HG03039 (cell line): ENCODE measurements around the gene APEH.
"Not testable (repeated sequence)": the region's sequence is repeated elsewhere in the genome, so short reads cannot be mapped to it uniquely, and the experiment has no call there.

Experiments
- ATAC-seq: cut with Tn5 transposase; IDR thresholded peaks from one replicate; pipeline ENCODE4 v1.9.1; 2021; ENCODE audit warnings: mild to moderate bottlenecking, moderate library complexity; ENCODE audit not compliant: unreplicated experiment

The APEH gene

GRCh38 chr3:49689046-49689907, 15.1 kb downstream of the APEH start, which contains the start of the genes MST1 and RNF123:
MST1 (minus strand) TSS chr3:49689474; CDS start chr3:49688691, 783 bp downstream.
RNF123 (plus strand) TSS chr3:49689557; CDS start chr3:49691166, 1,609 bp downstream.
- peak; percentile 52 for ATAC-seq

- not testable (repeated sequence) for ATAC-seq
Measured at GRCh38 chr3:49689908-49690624, 15.9 kb downstream of the APEH start.

- ATAC-seq = not testable (repeated sequence)
Measured at GRCh38 chr3:49690856-49691255, 16.7 kb downstream of the APEH start.

- not testable (repeated sequence) for ATAC-seq
Measured at GRCh38 chr3:49691481-49691880, 17.3 kb downstream of the APEH start.

GRCh38 chr3:49694409-49695070, 20.4 kb downstream of the APEH start:
- not testable (repeated sequence) for ATAC-seq

GRCh38 chr3:49695350-49696015, 21.3 kb downstream of the APEH start:
- ATAC-seq = not testable (repeated sequence)

GRCh38 chr3:49699281-49699979, 25.3 kb downstream of the APEH start:
- ATAC-seq = no peak

GRCh38 chr3:49700014-49700413, 25.9 kb downstream of the APEH start:
- no peak for ATAC-seq

GRCh38 chr3:49700453-49701128, 26.4 kb downstream of the APEH start:
- no peak for ATAC-seq

GRCh38 chr3:49701388-49702077, 27.4 kb downstream of the APEH start:
- no peak for ATAC-seq

- no peak for ATAC-seq
Measured at GRCh38 chr3:49702672-49703071, 28.5 kb downstream of the APEH start.

GRCh38 chr3:49703443-49703927, 29.3 kb downstream of the APEH start:
- no peak for ATAC-seq

- no peak for ATAC-seq
Measured at GRCh38 chr3:49703956-49704355, 29.8 kb downstream of the APEH start.

GRCh38 chr3:49704629-49705028, 30.5 kb downstream of the APEH start:
- no peak for ATAC-seq

GRCh38 chr3:49705390-49705960, 31.3 kb downstream of the APEH start:
- ATAC-seq = no peak

- ATAC-seq = no peak
Measured at GRCh38 chr3:49706456-49707112, 32.4 kb downstream of the APEH start.

GRCh38 chr3:49707113-49707480, 32.9 kb downstream of the APEH start:
- no peak for ATAC-seq

GRCh38 chr3:49709852-49710251, 35.7 kb downstream of the APEH start:
- no peak for ATAC-seq
